Activated T-cell treated with anti-CD3 and anti-CD28 coated beads for 1 hour (primary cell): ENCODE measurements around the gene RASGRP3.
"Not testable (repeated sequence)": the region's sequence is repeated elsewhere in the genome, so short reads cannot be mapped to it uniquely, and the experiment has no call there.

Experiments
- DNase-seq: peaks from one replicate; pipeline ENCODE4 v3.0.0-alpha.2; 2020; ENCODE audit warnings: low read depth

Gene RASGRP3

DNA sequence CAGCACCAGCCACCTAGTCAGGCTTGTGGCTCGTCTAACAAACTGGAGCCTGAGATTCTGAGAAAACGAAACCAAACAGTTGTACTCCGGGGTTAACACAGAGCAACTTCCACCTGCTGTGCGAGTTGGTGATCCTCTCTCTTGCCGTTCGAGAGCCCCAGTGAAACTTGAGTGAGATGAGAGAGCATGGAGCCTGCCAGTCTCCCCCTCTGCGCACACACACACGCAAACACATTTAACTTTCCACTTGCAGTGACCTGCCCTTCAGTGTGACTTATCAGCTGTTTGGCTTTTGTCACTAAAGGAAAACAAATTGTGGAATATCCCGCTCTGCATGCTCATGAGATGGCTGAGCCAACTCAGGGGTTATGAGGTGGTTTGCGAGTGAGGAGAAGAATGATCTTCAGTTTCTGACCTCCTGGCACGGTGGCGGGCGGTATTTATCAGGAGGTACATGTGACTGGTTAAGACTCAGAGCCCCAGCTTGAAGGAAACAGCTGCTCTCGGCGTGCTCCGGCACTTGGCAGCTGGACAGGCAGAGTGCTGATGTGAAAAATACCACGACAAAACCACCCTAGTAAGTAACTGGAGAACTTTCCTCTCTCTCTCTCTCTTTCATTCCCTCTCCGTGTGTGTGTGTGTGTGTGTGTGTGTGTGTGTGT, at the start of gene RASGRP3:
Gene RASGRP3, plus strand, starts transcription at position 519 of the 662 bp plus-strand sequence. CDS start 38,488 bp downstream, outside the sequence.
- DNase-seq, result peak; percentile 37

- no peak for DNase-seq
Observed at GRCh38 chr2:33426666-33427231, 49.7 kb upstream of the RASGRP3 start.

DNA sequence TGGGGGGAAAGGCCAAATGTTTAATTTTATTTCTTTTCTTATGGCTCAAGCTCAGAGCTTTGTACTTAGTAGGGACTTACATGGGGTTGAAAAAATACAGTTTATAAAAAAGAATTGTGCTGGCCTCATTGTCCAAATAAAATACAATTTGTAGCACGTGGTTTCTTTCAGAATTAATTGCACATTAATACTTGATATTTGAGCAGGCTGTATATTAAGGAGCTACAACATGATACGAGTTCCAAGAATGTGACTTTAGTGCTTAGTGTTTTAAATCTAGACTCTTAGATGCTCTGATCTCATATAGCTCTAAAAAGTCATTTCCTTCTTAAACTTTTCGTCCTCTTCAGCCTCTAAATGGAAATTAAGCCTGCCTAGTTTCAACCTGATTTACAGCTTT, 46.4 kb upstream of the RASGRP3 start:
- DNase-seq, result no peak

GRCh38 chr2:33430856-33431255, 45.6 kb upstream of the RASGRP3 start:
- no peak for DNase-seq

DNA sequence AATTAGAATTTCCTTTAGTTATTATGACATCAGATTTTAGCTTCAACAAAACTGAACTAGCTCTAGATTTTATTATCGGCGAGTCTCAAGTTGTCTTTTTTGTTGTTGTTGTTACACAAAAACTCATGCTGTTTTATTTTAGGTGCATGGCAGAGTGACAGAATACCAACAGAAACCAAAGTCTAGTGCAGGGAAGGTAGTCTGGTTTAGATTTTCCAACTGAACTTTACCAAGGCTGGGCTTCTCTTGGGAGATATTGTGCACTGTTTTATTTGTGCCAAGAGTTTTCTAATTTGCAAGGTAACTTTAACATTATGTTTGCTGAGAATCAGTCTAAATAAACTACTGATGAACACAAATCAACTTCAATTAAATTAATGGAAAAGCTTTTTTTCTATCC, 43.6 kb upstream of the RASGRP3 start:
- no peak for DNase-seq

GRCh38 chr2:33433279-33434235, 42.9 kb upstream of the RASGRP3 start:
- DNase-seq, result no peak

DNA sequence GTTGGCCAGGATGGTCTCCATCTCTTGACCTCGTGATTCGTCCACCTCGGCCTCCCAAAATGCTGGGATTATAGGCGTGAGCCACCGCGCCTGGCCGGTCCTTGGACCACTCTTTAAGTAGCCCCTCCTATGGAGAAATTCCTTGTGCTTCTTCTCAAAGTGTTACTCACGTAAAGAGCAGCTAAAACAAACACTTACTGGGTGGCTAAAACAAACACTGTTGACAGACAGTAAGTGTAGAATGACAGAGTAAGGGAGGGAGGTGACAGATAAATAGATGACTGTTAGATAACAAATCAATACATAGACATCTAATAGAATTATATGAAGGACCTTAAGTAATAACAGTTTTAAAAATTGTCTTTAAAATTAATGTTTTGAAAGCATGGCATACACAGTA, 40.9 kb upstream of the RASGRP3 start:
- DNase-seq, result no peak

- DNase-seq, result no peak
Observed at GRCh38 chr2:33436083-33436482, 40.4 kb upstream of the RASGRP3 start.

DNA sequence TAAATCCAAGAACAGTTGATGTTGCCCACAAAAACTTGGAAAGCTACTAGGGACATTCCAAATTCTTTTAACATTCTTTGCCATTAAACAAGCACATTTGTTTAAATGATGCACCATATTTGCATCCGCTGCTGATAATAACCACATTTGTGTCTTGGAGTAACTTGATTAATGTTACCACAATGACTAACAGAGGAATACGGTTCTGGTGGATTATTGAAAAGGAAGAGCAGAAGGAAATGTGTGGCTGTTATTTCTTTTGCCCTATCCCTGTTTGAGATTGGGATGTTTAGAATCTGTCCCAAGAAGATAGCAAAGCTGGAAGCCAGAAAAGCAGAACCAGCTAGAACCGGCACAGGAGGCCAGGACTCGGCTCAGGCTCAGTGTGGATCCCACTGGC, 39.2 kb upstream of the RASGRP3 start:
- no peak for DNase-seq

GRCh38 chr2:33437815-33438214, 38.6 kb upstream of the RASGRP3 start:
- DNase-seq, result no peak

DNA sequence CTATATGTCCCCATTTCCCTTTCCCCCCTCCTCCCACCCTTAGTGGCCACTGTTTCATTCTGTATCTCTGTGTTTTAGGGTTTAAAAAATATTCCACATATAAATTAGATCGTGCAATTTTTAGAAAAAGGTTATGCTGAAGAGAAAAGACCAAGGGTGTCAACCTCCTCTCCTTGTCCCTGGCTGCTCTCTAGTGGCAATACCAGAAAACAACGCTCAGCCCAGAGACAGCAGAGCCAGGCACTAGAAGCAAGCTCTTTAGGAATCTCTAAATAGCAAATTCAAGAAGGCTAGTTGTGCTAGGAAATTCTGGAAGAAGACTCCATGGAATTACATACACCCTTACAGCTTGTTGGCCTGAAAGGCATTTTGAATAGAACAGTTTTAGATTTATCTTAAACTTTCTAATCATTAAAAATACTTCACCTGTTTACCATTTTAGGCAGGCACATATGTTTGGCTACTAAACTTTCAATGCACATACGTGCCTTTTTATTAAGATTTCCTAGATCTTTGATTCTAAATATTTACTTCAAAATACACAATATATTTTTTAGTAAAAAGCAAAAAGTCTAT, 35.1 kb upstream of the RASGRP3 start:
- no peak for DNase-seq

DNA sequence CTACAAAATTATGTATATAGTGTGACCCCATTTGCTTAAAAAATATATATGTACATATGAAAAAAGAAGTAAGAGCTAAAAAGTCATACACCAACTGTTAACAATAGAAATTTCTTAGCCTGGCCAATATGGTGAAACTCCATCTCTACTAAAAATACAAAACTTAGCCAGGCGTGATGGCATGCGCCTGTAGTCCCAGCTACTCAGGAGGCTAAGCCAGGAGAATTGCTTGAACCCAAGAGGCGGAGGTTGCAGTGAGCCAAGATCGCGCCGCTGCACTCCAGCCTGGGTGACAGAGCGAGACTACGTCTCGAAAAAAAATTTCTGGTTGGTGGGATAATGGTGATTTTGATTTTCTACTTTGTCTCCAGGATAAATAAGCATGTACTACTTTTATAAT, 34.4 kb upstream of the RASGRP3 start:
- not testable (repeated sequence) for DNase-seq

GRCh38 chr2:33442528-33443079, 33.8 kb upstream of the RASGRP3 start:
- DNase-seq, result no peak

DNA sequence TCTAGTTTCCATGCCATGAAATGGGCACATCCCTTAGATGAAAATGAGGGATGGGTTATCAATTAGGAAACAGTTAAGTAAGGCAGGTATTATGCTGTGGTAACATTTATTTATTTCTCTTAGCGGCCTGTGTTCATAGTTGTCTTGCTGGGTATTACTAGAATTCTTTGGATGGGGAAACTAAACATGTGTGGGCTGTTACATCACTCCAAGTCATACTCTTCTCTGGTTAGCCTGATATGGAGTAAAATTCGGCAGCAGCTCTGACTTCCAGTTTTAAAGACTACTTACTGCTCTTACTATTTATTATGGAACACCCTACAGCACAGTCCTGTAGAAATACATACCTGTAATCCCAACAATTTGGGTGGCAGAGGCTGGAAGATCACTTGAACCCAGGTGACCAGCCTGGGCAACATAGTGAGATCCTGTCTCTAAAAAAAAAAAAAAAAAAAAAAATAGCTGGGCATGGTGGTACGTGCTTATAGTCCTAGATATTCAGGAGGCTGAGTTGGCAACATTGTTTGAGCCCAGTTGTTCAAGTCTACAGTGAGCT, 33.1 kb upstream of the RASGRP3 start:
- no peak for DNase-seq

DNA sequence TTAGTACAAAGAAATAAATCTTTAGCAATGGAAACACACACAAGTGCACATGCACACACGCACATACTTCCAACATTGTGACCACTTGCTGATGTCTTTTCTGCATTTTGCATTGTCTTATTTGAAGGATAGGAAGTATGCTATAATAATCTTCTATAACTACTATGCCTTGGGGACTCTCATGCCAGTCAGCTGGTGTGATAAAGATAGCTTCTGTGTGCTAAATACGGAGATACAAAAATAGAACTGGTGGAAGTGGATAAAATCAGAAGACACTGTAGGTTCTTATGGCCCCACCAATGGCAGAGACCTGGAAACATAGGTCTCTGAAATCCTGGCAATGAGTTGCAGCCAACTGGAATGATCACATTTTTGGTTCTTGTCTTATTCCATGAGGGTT, 31.5 kb upstream of the RASGRP3 start:
- DNase-seq, result no peak

DNA sequence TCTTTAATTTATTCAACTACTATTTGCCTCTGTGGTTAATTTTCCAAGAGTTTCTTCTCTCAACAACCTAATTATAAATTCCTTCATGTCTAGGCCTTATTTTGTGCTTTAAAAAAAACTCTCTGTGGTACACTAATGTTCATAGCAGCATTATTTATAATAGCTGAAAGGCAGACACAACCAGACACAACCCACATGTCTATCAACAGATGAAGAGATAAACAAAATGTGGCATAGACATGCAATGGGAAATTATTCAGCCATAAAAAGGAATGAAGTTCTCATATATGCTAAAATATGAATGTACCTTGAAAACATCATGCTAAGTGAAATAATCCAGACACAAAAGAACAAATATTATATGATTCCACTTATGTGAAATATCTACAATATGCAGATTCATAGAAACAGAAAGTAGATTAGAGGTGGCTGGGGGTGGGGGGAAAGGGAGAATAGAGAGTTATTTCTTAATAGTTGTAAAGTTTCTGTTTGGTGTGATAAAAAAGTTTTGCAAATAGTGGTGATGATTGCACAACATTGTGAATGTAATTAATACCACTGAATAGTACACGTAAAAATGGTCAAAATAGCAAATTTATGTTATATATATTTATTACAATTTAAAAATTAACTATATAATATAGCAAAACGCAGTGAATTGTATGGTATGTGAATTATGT, 28.1 kb upstream of the RASGRP3 start:
- DNase-seq, result no peak

DNA sequence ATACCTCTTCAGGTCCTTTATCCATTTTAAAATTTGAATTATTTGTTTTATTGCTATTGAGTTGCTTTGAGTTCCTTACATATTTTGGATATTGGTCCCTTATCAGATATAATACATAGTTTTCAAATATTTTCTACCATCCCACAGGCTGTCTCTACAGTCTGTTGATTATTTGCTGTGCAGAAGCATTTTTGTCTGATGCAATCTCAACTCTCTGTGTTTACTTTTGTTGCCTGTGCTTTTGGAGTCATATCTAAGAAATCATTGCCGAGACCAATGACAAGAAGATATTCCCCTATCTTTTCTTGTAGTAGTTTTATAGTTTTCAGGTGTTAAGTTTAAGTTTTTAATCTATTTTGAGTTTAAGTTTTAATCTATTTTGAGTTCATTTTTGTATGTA, 25.2 kb upstream of the RASGRP3 start:
- DNase-seq, result no peak

DNA sequence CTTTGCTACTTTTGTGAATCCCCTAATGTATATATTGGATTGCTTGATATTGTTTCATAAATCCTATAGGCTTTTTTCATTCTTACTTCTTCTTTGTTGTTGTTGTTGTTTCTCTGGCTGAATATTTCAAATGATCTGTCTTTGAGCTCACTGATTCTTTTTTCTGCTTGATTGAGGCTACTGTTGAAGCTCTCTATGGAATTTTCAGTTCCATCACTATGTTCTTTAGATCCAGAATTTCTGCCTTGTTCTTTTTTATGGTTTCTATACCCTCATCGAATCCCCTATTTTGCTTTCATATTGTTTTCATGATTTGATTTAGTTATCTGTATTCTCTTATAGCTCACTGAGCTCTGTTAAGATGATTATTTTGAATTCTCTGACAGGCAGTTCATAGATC, 24.6 kb upstream of the RASGRP3 start:
- no peak for DNase-seq

DNA sequence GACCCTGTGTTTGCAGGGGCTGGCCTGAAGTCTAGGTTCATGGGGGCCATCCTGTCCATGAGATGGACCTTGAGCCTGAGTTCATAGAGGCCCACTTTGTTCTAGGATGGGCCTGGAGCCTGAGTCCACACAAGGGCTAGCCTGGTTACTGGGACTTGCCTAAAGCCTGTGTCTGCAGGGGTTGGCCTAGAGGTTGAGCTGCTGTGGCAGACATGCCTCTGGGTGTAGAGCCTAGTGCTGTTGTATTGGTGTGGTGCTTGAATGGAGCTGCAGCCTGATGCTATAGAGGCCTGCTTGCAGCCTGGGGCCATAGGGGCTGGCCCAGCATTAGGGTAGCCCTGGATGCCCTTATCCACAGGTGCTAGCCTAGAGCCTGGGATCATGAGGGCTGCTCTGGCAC, 23.9 kb upstream of the RASGRP3 start:
- DNase-seq, result no peak

DNA sequence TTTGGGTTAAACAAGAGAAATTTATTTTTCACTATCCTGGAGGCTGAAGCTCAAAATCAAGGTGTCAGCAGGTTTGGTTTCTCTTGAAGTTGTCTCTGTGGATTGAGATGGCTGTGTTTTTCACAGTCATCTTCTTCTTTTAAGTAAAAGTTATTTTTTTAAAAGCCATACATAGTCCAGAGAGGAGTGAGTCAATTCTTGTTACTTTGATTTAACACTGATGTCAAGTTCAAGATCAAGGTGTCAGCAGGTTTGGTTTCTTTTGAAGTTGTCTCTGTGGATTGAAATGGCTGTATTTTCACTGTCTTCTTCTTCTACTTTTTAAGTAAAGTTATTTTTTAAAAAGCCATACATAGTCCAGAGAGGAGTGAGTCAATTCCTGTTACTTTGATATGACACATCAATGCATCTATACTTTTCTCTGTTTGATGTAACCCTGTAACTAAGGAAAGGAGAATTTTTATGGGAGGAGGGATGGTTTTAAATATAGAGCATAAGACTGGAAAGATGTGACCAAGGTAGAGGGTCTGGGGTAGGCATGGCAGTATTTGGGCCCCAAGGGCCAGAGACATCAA, 22.5 kb upstream of the RASGRP3 start:
- no peak for DNase-seq
